Muscle of back (tissue), 11 donors: ENCODE results near the gene ANKS1B. TPM values are rescaled to one million over a fixed set of nuclear protein-coding genes. Genes with fewer than 3 reads are reported as not detected.

Source experiments
- DNase-seq, 3 donors: peaks; one replicate each; pipeline versions ENCODE4 v3.0.0 to v3.0.0-alpha.2; 2013
- polyA plus RNA-seq, 10 donors: library from polyadenylated mRNA; unstranded; fragments of 120-200 nt; gene quantifications; one replicate each; pipeline ENCODE4 v1.2.1, GENCODE V29; 2013; ENCODE audit not compliant: insufficient read length in 10 of 10

ANKS1B gene
- polyA plus RNA-seq, 10 donors = 2.1 to 4.8 (median 3.1) TPM

GRCh38 chr12:98954506-98954905 lies 1030.2 kb downstream of the ANKS1B start:
- no peak for DNase-seq

- DNase-seq = no peak
These were observed 1033.3 kb downstream of the ANKS1B start for GRCh38 chr12:98951406-98951805.

- no peak for DNase-seq
These were observed 1036.3 kb downstream of the ANKS1B start for GRCh38 chr12:98948343-98948949.

GRCh38 chr12:98945864-98946263 lies 1038.9 kb downstream of the ANKS1B start:
- no peak for DNase-seq

GRCh38 chr12:98939926-98940325 lies 1044.8 kb downstream of the ANKS1B start:
- no peak for DNase-seq

GRCh38 chr12:98939350-98939749 lies 1045.4 kb downstream of the ANKS1B start:
- peak; percentile 3 to 12 (median 5) for DNase-seq

- DNase-seq = no peak
These were observed 1048.9 kb downstream of the ANKS1B start for GRCh38 chr12:98935847-98936246.

GRCh38 chr12:98922871-98923270 lies 1061.9 kb downstream of the ANKS1B start:
- no peak for DNase-seq

- DNase-seq = no peak
These were observed 1066.4 kb downstream of the ANKS1B start for GRCh38 chr12:98918176-98918863.

GRCh38 chr12:98916106-98916505 lies 1068.6 kb downstream of the ANKS1B start:
- no peak for DNase-seq

- DNase-seq = no peak
These were observed 1072.2 kb downstream of the ANKS1B start for GRCh38 chr12:98912401-98912974.

- no peak for DNase-seq
These were observed 1073.3 kb downstream of the ANKS1B start for GRCh38 chr12:98911396-98911795.

- DNase-seq = no peak
These were observed 1075.0 kb downstream of the ANKS1B start for GRCh38 chr12:98909746-98910145.

GRCh38 chr12:98908866-98909265 lies 1075.9 kb downstream of the ANKS1B start:
- DNase-seq = no peak

- no peak for DNase-seq
These were observed 1080.9 kb downstream of the ANKS1B start for GRCh38 chr12:98903875-98904274.

- peak in 1 of 3 donors; percentile 21 for DNase-seq
These were observed 1083.5 kb downstream of the ANKS1B start for GRCh38 chr12:98901189-98901588.

GRCh38 chr12:98896938-98897337 lies 1087.8 kb downstream of the ANKS1B start:
- DNase-seq = peak in 1 of 3 donors; percentile 47

GRCh38 chr12:98895086-98895651 lies 1089.6 kb downstream of the ANKS1B start:
- peak in 1 of 3 donors; percentile 58 for DNase-seq

- peak in 1 of 3 donors; percentile 48 for DNase-seq
These were observed 1090.2 kb downstream of the ANKS1B start for GRCh38 chr12:98894412-98895085.

GRCh38 chr12:98893675-98894411 lies 1090.9 kb downstream of the ANKS1B start:
- peak in 1 of 3 donors; percentile 30 for DNase-seq

GRCh38 chr12:98893126-98893674 lies 1091.5 kb downstream of the ANKS1B start:
- no peak for DNase-seq
